Measurements from ENCODE around the gene DPP3. TPM values are rescaled to one million over a fixed set of nuclear protein-coding genes. Genes with fewer than 3 reads are reported as not detected.
A peak's percentile ranks its signal among the peaks of the same experiment; 100 is the strongest.
"Not testable (repeated sequence)": the region's sequence is repeated elsewhere in the genome, so short reads cannot be mapped to it uniquely, and the experiment has no call there.

Gene DPP3, protein sequence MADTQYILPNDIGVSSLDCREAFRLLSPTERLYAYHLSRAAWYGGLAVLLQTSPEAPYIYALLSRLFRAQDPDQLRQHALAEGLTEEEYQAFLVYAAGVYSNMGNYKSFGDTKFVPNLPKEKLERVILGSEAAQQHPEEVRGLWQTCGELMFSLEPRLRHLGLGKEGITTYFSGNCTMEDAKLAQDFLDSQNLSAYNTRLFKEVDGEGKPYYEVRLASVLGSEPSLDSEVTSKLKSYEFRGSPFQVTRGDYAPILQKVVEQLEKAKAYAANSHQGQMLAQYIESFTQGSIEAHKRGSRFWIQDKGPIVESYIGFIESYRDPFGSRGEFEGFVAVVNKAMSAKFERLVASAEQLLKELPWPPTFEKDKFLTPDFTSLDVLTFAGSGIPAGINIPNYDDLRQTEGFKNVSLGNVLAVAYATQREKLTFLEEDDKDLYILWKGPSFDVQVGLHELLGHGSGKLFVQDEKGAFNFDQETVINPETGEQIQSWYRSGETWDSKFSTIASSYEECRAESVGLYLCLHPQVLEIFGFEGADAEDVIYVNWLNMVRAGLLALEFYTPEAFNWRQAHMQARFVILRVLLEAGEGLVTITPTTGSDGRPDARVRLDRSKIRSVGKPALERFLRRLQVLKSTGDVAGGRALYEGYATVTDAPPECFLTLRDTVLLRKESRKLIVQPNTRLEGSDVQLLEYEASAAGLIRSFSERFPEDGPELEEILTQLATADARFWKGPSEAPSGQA
- total RNA-seq: 10 to 100 TPM; 73.8 to 80.1 TPM

DNA sequence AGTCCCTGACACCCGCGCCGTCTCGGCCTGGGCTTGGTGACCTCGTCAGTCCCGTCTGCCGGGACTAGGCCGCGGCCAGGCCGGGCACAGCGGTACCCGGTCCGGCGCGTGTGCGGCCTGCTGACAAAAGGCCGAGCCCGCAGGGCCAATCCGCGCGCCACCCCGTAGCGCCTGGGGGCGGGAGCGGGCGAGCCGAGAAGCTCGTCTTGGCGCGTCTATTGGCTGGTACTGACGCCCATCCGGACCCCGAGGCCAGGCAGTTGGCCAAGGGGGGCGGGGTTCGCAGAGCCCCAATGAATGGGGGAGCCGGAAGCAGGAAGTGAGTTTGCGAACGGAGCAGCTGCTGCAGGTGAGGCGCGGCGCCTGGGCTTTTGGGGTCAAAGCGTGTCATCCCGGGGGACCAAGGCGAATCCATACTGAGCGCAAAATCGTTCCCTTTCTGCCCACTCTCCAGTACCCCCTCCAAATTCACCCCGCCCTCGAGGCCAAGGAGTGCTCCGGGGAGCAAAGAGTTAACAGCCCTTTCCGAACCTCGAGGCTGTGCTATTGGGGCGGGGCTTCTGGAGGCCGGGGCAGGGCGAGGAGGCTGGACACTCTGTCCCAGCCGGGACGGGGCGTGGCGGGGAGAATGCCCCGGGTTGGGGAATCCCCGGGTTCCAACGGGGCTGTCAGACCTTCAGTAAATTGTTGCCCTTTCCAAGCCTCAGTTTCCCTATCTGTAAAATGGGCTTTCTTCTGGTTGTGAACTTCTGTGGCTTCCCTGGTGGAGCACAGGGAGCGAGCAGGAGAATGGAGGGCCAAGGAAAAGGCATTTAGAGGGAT, at the start of gene DPP3:
Gene DPP3, plus strand, starts transcription at position 318 of the 822 bp plus-strand sequence. CDS start 1,767 bp downstream, outside the sequence.
- intact Hi-C loops (cut with micrococcal nuclease): loop anchor here (1.0 to 2.0 kb wide), 6 partner anchors 14 to 478 kb away; partner anchors contain the start of genes PC, PELI3, RBM4 and YIF1A
- Mint-ChIP-seq H3K27ac (peak within 1 kb of the TSS; percentile 84), H3K9me3 (no peaks in the 10 kb centered on the region), H3K4me3 (peak within 1 kb of the TSS; percentile 89), H3K27me3 (ENCODE audit: low read depth) (no peaks in the 10 kb centered on the region), H3K36me3 (ENCODE audit: low read depth) (peaks cover 3% of the 10 kb centered on the region), H3K4me1 (ENCODE audit: low read depth) (peaks cover 25% of the 10 kb centered on the region)
- CTCF ChIA-PET: interaction anchor here (0.5 to 1.6 kb wide), 8 partner anchors 11 to 542 kb away, joined by 3 to 6 read pairs (median 4); partner anchors contain the start of genes MRPL11 and NPAS4
- peak; percentile 97 for DNase-seq

DNA sequence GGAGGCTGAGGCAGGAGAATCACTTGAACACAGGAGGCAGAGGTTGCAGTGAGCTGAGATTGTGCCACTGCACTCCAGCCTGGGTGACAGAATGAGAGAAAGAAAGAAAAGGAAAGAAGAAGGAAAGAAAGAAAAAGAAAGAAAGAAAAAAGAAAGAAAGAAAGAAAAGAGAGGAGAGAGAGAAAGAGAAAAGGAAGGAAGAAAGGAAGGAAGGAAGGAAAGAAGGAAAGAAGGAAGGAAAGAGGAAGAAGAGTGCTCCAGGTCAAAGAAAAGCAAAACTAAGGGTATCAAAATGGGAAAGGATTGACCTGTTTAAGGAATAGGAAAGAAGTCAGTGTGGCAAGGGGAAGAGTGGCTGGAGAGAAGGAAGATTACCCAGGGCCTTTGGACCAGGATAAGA, 48.9 kb upstream of the DPP3 start:
- H3K4me1 Mint-ChIP-seq (ENCODE audit: low read depth); H3K27me3 Mint-ChIP-seq (ENCODE audit: low read depth); H3K27ac Mint-ChIP-seq; H3K4me3 Mint-ChIP-seq; intact Hi-C loops (cut with micrococcal nuclease); DNase-seq; H3K9me3 Mint-ChIP-seq: not testable (repeated sequence)
- CTCF ChIA-PET: interaction anchor here (0.6 to 2.3 kb wide), 5 partner anchors 8 to 1505 kb away, joined by 3 to 17 read pairs (median 5); partner anchors contain the start of gene MRPL11
- peaks cover 15% of the 10 kb centered on the region for H3K36me3 Mint-ChIP-seq (ENCODE audit: low read depth)

DNA sequence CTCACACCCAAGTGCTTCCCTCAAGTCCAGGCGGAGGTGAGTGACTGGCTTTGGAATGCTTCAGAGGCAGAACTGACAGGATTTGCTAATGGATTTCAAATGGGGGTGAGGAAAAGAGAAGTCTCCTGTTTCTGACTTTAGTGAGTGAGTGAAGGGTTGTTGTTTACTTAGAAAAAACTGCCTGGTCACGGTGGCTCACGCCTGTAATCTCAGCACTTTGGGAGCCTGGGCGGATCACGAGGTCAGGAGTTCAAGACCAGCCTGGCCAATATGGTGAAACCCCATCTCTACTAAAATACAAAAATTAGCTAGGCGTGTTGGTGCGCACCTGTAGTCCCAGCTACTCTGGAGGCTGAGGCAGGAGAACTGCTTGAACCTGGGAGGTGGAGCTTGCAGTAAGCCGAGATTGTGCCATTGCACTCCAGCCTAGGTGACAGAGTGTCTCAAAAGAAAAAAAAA, 48.3 kb upstream of the DPP3 start:
- H3K9me3 Mint-ChIP-seq; H3K27ac Mint-ChIP-seq; intact Hi-C loops (cut with micrococcal nuclease); DNase-seq; H3K4me3 Mint-ChIP-seq; H3K27me3 Mint-ChIP-seq (ENCODE audit: low read depth); H3K4me1 Mint-ChIP-seq (ENCODE audit: low read depth): not testable (repeated sequence)
- CTCF ChIA-PET: interaction anchor here (0.7 to 0.9 kb wide), 4 partner anchors 14 to 483 kb away, joined by 3 to 4 read pairs (median 4); no protein-coding TSS in a partner anchor
- peaks cover 20% of the 10 kb centered on the region for H3K36me3 Mint-ChIP-seq (ENCODE audit: low read depth)

DNA sequence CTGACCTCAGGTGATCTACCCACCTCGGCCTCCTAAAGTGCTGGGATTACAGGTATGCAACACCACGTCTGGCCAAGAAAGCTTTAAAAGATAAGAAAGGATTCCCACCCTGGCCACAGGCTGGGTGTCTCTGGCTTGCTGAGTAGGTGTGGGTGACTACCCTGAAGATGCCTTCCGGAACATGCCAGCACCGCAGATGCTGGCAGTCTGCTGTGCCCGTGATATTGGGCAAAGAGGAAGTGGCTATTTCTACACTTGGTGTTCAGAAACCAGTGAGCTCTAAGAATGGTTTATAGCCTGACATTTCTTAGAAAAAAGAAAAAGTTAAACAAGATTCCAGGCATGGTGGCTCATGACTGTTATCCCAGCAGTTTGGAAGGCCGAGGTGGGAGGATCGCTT, 47.6 kb upstream of the DPP3 start:
- H3K9me3 Mint-ChIP-seq: no peaks in the 10 kb centered on the region
- no peak overlapping the region for H3K27ac Mint-ChIP-seq
- no peak for DNase-seq
- intact Hi-C loops (cut with micrococcal nuclease): no loop called here
- no peaks in the 10 kb centered on the region for H3K27me3 Mint-ChIP-seq (ENCODE audit: low read depth)
- CTCF ChIA-PET: interaction anchor here (0.7 to 1.3 kb wide), 5 partner anchors 15 to 482 kb away, joined by 3 to 6 read pairs (median 4); no protein-coding TSS in a partner anchor
- H3K4me3 Mint-ChIP-seq: no peak overlapping the region
- peaks cover 21% of the 10 kb centered on the region for H3K36me3 Mint-ChIP-seq (ENCODE audit: low read depth)
- peaks cover 7% of the 10 kb centered on the region for H3K4me1 Mint-ChIP-seq (ENCODE audit: low read depth)

DNA sequence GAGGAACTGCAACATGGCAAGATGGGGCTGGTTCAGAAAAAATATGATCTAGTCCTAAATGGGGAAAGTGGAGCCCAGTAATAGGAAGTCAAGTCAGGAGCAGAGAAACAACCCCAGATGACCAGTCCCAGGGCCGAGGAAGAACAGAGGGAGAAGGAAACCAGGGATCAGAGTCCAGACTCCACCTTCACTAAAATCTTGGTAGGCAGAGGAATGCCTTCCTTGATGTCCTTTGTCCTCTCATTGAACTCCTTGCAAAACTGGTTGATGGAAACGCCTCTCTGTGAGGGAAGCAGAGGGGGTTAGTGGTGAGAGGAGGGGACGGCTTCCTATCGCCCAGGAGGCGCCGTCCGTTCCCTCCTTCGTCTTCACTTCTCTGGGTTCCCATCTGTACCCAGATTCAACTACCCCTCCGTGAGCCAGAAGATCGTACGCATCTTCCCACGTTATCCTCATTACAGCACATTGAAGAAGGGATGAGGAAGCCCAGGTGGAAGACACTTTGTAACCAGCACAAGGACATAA, 42.2 kb upstream of the DPP3 start:
- H3K27ac Mint-ChIP-seq: peak overlapping the region; percentile 99
- CTCF ChIA-PET: interaction anchor here (1.0 to 2.9 kb wide), 9 partner anchors 14 to 109 kb away, joined by 3 to 11 read pairs (median 5); partner anchors contain the start of genes ACTN3 and DPP3
- peaks cover 15% of the 10 kb centered on the region for H3K36me3 Mint-ChIP-seq (ENCODE audit: low read depth)
- no peaks in the 10 kb centered on the region for H3K27me3 Mint-ChIP-seq (ENCODE audit: low read depth)
- H3K4me1 Mint-ChIP-seq (ENCODE audit: low read depth): peaks cover 12% of the 10 kb centered on the region
- no peak for DNase-seq
- H3K9me3 Mint-ChIP-seq: peaks cover 3% of the 10 kb centered on the region
- intact Hi-C loops (cut with micrococcal nuclease): loop anchor here (2.0 to 5.0 kb wide), 2 partner anchors 91 to 215 kb away; partner anchors contain the start of genes B4GAT1 and BRMS1
- H3K4me3 Mint-ChIP-seq: peak overlapping the region; percentile 89

DNA sequence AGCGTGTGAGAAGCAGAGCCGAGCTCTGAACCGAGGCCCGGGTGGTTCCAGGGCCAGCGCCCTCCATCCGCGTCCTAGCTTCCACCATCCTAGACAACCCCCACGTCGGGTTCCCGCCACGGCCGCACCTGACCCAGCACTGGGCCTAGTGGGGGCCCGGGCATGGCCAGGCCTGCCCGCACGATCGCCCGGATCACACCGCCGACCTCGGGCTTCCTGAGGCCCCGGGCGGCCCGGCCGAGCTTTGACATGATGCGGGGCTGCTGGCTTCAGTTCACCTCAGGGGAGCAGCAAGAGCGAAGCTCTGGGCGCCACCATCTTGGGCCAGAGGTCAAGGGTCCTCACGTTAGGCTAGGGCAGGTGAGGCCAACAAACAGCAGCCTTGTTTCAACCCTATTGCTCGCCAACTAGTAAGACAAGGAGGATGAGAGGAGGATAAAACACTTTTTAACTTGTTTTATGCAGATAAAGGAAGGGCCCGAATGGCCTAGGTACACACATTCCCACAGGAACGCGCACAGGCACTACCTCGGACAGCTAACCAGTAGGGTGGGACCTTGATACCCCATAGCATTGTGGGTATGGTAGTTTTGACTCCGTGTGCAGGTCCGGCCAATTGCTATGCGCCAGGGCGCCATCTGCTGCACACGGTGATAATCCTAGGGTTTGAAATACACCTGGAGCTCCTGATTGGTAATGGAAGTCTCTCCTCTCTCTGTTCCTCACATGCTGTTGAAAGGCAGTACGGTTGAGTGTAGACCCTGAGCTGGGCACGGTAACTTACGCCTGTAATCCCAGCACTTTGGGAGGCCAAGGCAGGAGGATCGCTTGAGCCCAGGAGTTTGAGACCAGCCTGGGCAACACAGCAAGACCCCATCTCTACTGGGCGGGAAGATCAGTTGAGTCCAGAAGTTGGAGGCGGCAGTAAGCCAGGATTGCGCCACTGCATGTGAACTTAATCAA, 41.4 kb upstream of the DPP3 start, which contains the start of gene MRPL11:
Gene MRPL11, minus strand, starts transcription at position 345 of the 963 bp plus-strand sequence. Its CDS starts 94 bp downstream, at position 251.
- Mint-ChIP-seq H3K4me3 (peak within 1 kb of the TSS; percentile 89), H3K27me3 (ENCODE audit: low read depth) (no peaks in the 10 kb centered on the region), H3K9me3 (peaks cover 11% of the 10 kb centered on the region), H3K4me1 (ENCODE audit: low read depth) (peaks cover 12% of the 10 kb centered on the region), H3K36me3 (ENCODE audit: low read depth) (peaks cover 13% of the 10 kb centered on the region), H3K27ac (peak within 1 kb of the TSS; percentile 99)
- DNase-seq: peak; percentile 95
- intact Hi-C loops (cut with micrococcal nuclease): loop anchor here (1.0 to 5.0 kb wide), 9 partner anchors 20 to 240 kb away; partner anchors contain the start of genes ACTN3, B4GAT1, BRMS1 and DPP3
- CTCF ChIA-PET: interaction anchor here (0.6 to 2.9 kb wide), 24 partner anchors 8 to 210 kb away, joined by 3 to 12 read pairs (median 5); partner anchors contain the start of genes ACTN3 and DPP3

DNA sequence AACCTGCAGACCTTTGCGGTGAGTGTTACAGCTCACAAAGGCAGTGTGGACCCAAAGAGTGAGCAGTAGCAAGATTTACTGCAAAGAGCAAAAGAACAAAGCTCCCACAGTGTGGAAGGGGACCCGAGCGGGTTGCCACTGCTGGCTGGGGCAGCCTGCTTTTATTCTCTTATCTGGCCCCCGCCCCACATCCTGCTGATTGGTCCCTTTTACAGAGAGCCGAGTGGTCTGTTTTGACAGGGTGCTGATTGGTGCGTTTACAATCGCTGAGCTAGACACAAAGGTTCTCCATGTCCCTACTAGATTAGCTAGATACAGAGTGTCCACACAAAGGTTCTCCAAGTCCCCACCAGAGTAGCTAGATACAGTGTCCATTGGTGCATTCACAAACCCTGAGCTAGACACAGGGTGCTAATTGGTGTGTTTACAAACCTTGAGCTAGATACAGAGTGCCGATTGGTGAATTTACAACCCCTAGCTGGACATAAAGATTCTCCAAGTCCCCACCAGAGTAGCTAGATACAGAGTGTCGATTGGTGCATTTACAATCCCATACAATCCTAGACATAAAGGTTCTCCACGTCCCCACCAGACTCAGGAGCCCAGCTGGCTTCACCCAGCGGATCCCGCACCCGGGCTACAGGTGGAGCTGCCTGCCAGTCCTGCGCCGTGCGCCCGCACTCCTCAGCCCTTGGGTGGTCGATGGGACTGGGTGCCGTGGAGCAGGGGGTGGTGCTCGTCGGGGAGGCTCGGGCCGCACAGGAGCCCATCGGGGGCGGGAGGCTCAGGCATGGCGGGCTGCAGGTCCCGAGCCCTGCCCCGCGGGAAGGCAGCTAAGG, 39.9 kb upstream of the DPP3 start:
- H3K27ac Mint-ChIP-seq; intact Hi-C loops (cut with micrococcal nuclease); H3K36me3 Mint-ChIP-seq (ENCODE audit: low read depth); H3K27me3 Mint-ChIP-seq (ENCODE audit: low read depth); H3K4me3 Mint-ChIP-seq; DNase-seq: not testable (repeated sequence)
- peaks cover 12% of the 10 kb centered on the region for H3K9me3 Mint-ChIP-seq
- CTCF ChIA-PET: interaction anchor here (0.6 to 2.9 kb wide), 10 partner anchors 9 to 366 kb away, joined by 3 to 11 read pairs (median 4); partner anchors contain the start of genes DPP3 and PELI3
- H3K4me1 Mint-ChIP-seq (ENCODE audit: low read depth): peaks cover 12% of the 10 kb centered on the region

DNA sequence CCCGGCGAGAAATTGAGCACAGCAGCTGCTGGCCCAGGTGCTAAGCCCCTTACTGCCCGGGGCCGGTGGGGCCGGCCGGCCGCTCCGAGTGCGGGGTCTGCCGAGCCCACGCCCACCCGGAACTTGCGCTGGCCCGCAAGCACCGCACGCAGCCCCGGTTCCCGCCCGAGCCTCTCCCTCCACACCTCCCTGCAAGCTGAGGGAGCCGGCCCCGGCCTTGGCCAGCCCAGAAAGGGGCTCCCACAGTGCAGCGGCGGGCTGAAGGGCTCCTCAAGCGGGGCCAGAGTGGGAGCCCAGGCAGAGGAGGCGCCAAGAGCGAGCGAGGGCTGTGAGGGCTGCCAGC, 39.3 kb upstream of the DPP3 start:
- CTCF ChIA-PET: interaction anchor here (0.9 to 2.9 kb wide), 5 partner anchors 9 to 55 kb away, joined by 3 to 11 read pairs (median 4); partner anchors contain the start of gene PELI3
- DNase-seq; intact Hi-C loops (cut with micrococcal nuclease); H3K27me3 Mint-ChIP-seq (ENCODE audit: low read depth); H3K36me3 Mint-ChIP-seq (ENCODE audit: low read depth); H3K27ac Mint-ChIP-seq; H3K4me3 Mint-ChIP-seq: not testable (repeated sequence)
- Mint-ChIP-seq H3K9me3 (peaks cover 12% of the 10 kb centered on the region), H3K4me1 (ENCODE audit: low read depth) (peaks cover 12% of the 10 kb centered on the region)

DNA sequence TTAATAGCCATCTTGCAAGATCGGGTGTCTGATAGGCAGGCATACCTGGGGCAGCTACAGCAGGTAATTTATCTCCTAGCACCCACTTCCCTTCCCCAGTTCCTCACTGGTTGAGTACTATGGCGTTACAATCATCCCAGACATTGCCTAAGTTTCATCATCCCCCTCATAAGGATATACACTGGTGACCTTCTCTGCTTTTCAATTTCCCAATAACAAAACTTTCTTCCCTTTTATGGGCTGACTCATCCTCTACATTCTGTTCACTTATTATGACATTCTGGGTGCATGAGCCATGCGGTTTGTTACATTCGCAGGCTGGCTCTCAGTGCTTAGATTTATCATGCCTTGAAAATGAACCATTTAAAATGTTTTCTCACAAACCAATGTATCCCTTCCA, 36.6 kb upstream of the DPP3 start:
- no peak for DNase-seq
- intact Hi-C loops (cut with micrococcal nuclease): no loop called here
- Mint-ChIP-seq H3K4me3 (no peak overlapping the region), H3K27me3 (ENCODE audit: low read depth) (peaks cover 2% of the 10 kb centered on the region), H3K36me3 (ENCODE audit: low read depth) (no peaks in the 10 kb centered on the region), H3K9me3 (peaks cover 12% of the 10 kb centered on the region), H3K27ac (no peak overlapping the region), H3K4me1 (ENCODE audit: low read depth) (no peaks in the 10 kb centered on the region)
- CTCF ChIA-PET: no interaction called here

DNA sequence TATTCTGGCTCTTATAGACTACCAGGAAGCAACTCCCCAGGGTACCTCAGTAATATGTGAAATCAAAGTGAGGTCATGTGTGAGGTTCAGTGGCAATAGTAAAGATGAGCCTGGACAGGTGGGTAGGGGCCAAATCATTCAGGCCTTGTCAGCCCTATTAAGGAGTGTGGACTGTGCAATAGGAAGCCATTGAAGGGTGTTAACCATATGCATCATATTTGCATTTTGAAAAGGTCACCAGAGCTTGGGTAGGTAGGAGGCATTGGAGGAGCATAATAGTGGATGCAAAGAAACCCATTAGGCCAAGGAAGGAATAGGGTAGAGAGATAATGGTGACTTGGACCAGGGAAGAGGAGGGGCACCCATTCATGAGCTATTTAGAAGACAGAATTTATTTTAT, 33.2 kb upstream of the DPP3 start:
- no peaks in the 10 kb centered on the region for H3K4me1 Mint-ChIP-seq (ENCODE audit: low read depth)
- CTCF ChIA-PET: interaction anchor here (1.5 to 1.6 kb wide), 2 partner anchors 8 to 17 kb away, joined by 5 to 6 read pairs; partner anchors contain the start of gene MRPL11
- peaks cover 12% of the 10 kb centered on the region for H3K9me3 Mint-ChIP-seq

More for the DNA sequence above, 33.2 kb upstream of the DPP3 start:
- Mint-ChIP-seq H3K36me3 (ENCODE audit: low read depth) (no peaks in the 10 kb centered on the region), H3K4me3 (no peak overlapping the region), H3K27me3 (ENCODE audit: low read depth) (peaks cover 2% of the 10 kb centered on the region), H3K27ac (no peak overlapping the region)
- intact Hi-C loops (cut with micrococcal nuclease): no loop called here
- DNase-seq: no peak

All from activated naive CD4-positive, alpha-beta T cell treated with anti-CD3 and anti-CD28 coated beads for 36 hours (primary cell).